ENCODE measurements around the gene SHISA5. TPM values are rescaled to one million over a fixed set of nuclear protein-coding genes. Genes with fewer than 3 reads are reported as not detected.

SHISA5 gene
- total RNA-seq, 4 donors from 2014 or later: 17.0 to 31.6 (median 23.4) TPM

DNA sequence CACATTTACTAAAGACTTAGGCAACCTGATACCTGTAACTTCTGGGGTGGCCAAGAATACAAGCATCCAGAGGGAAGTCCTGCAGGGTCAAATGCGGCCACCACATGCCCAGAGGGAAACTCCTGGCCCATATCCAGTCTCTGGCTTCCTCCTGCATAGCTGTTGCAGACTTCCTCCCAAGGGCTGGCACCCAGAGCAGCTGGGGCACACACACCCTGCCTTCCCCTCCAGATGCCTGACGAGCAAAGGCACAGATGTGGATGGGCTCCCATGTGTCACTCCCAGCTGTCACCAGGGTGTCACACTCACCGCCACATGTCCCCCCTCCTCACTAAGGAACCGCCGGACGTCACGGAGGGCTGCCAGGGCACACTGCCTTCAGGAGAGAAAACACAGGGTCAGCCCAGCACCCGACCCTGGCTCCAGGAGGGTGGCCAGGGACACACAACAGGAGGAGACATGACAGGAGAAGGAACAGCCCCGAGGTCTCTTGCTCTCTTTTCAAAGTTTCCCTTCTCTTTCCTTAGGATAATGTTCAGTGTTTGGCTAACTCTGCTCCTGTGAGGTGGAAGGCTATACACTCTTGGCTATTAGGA is 39.4 kb upstream of the SHISA5 start:
- H3K36me3 ChIP-seq: no peaks in the 10 kb centered on the region
- H3K4me3 ChIP-seq: no peak overlapping the region
- peaks cover 15% of the 10 kb centered on the region in 2 donors for H3K4me1 ChIP-seq
- intact Hi-C loops (cut with DNase I; ENCODE audit: low total_unique reads): no loop called here
- H3K9me3 ChIP-seq: no peaks in the 10 kb centered on the region
- DNase-seq (peak; percentile 49 to 75), ATAC-seq (peak; percentile 40 to 87)
- no peak for TF ChIP-seq POLR2A (IDR thresholded peaks at IDR 0.05)
- TF ChIP-seq, protein P1, sequence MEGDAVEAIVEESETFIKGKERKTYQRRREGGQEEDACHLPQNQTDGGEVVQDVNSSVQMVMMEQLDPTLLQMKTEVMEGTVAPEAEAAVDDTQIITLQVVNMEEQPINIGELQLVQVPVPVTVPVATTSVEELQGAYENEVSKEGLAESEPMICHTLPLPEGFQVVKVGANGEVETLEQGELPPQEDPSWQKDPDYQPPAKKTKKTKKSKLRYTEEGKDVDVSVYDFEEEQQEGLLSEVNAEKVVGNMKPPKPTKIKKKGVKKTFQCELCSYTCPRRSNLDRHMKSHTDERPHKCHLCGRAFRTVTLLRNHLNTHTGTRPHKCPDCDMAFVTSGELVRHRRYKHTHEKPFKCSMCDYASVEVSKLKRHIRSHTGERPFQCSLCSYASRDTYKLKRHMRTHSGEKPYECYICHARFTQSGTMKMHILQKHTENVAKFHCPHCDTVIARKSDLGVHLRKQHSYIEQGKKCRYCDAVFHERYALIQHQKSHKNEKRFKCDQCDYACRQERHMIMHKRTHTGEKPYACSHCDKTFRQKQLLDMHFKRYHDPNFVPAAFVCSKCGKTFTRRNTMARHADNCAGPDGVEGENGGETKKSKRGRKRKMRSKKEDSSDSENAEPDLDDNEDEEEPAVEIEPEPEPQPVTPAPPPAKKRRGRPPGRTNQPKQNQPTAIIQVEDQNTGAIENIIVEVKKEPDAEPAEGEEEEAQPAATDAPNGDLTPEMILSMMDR (IDR thresholded peaks at IDR 0.05 in 4 of 5, conservative IDR thresholded peaks at IDR 0.05 in 1 of 5): no peak
- peak overlapping the region in 1 of 4 donors; percentile 21 for H3K27ac ChIP-seq
- in situ Hi-C loops (cut with MboI; ENCODE audit: low sequenced_read_pairs in 4 of 4): loop anchor here in 1 of 4 donors (10.0 kb wide), 1 partner anchor 79 kb away; a partner anchor contains a TSS
- no peaks in the 10 kb centered on the region for H3K27me3 ChIP-seq

DNA sequence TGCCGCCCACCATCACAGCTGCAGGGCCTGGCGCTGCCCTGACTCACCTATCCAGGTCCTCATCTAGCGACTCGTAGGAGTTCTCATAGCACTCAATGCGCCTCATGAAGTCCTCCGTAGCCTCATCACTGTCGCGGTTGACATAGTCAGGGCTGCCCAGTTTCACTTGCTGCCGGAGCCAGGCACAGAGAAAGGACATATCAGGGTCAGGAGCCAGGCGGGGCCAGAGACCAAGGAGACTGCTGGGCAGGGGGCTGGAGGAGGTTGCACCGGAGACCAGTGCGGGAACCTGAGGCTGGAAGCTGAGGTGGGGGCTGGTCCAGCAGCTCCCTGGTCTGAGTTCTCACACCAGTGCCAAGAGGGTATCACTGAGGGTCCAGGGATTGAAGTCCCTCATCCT is 34.5 kb upstream of the SHISA5 start:
- Histone ChIP-seq H3K9me3 (no peaks in the 10 kb centered on the region), H3K4me3 (no peak overlapping the region), H3K36me3 (no peaks in the 10 kb centered on the region), H3K27me3 (no peaks in the 10 kb centered on the region), H3K4me1 (peaks cover 9 to 10% of the 10 kb centered on the region in 2 donors), H3K27ac (no peak overlapping the region)
- intact Hi-C loops (cut with DNase I; ENCODE audit: low total_unique reads): no loop called here
- ATAC-seq (no peak), DNase-seq (no peak)
- TF ChIP-seq POLR2A (IDR thresholded peaks at IDR 0.05): no peak
- TF ChIP-seq, protein P1 (IDR thresholded peaks at IDR 0.05 in 4 of 5, conservative IDR thresholded peaks at IDR 0.05 in 1 of 5): no peak
- in situ Hi-C loops (cut with MboI; ENCODE audit: low sequenced_read_pairs in 4 of 4): no loop called here

DNA sequence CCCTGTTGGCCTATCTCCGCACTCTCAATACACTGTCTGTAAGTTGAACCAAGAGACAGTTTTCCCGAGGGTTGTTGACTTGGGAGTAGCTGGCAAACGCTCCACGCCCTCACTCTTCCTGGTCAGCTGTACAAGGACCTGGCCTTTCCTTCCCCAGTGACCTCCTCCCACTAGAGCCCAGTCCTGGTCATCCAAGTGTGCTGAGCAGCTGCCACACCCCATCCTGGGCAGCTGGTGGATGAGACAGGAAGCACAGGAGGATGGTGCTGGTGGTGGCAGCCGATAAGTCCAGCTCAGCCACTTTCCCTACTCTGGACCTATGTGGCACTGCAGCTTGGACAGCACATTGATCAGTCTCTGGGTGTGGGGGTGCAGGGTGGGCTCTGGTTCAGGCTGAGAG is 32.8 kb upstream of the SHISA5 start:
- H3K27me3 ChIP-seq: no peaks in the 10 kb centered on the region
- no peaks in the 10 kb centered on the region for H3K4me1 ChIP-seq
- no peak overlapping the region for H3K27ac ChIP-seq
- intact Hi-C loops (cut with DNase I; ENCODE audit: low total_unique reads): no loop called here
- in situ Hi-C loops (cut with MboI; ENCODE audit: low sequenced_read_pairs in 4 of 4): no loop called here
- H3K9me3 ChIP-seq: no peaks in the 10 kb centered on the region
- no peak for TF ChIP-seq POLR2A (IDR thresholded peaks at IDR 0.05)
- TF ChIP-seq, protein P1 (IDR thresholded peaks at IDR 0.05 in 4 of 5, conservative IDR thresholded peaks at IDR 0.05 in 1 of 5): no peak
- no peaks in the 10 kb centered on the region for H3K36me3 ChIP-seq
- ATAC-seq: no peak
- no peak for DNase-seq
- H3K4me3 ChIP-seq: no peak overlapping the region

DNA sequence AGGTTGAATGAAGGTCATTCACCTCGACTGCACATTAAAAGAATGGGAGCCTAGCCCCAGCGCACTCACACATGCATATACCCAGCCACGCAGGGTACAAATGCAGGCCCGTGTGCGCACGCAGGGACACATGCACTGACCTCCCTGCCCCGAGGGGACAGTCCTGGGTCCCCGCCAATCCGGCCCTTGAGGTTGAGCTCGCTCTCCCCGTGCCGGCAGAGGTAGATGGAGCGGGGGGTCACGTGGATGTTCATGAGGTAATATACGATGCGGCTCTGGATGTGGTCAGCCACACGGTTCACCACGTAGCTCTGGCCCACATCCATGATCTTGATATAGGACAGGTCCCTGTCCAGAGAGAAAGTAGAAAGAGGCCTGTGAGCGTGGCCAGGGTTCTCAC is 32.1 kb upstream of the SHISA5 start:
- Histone ChIP-seq H3K9me3 (no peaks in the 10 kb centered on the region), H3K4me1 (no peaks in the 10 kb centered on the region), H3K36me3 (no peaks in the 10 kb centered on the region), H3K27me3 (no peaks in the 10 kb centered on the region), H3K4me3 (no peak overlapping the region), H3K27ac (no peak overlapping the region)
- ATAC-seq (no peak), DNase-seq (no peak)
- TF ChIP-seq, protein P1 (IDR thresholded peaks at IDR 0.05 in 4 of 5, conservative IDR thresholded peaks at IDR 0.05 in 1 of 5): no peak
- no peak for TF ChIP-seq POLR2A (IDR thresholded peaks at IDR 0.05)
- in situ Hi-C loops (cut with MboI; ENCODE audit: low sequenced_read_pairs in 4 of 4): no loop called here
- intact Hi-C loops (cut with DNase I; ENCODE audit: low total_unique reads): no loop called here

DNA sequence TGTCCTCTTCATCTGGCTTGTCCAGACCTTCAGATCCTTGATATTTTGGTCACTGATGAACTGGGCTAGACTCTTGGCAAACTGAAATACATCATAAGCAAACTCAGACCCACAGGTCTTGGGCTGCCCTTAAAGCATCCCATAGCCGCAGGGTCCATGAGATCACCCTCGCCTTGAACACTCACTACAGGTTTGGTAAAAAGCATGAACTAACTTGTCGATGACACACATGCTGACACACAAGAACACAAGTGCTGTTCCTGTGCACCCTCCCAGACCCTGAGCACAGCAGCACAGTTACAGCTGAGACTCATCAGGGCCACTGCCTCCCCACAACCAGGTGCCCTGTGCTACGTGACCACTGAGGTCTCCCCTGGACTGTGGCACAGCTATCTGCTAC is 31.6 kb upstream of the SHISA5 start:
- TF ChIP-seq, protein P1 (IDR thresholded peaks at IDR 0.05 in 4 of 5, conservative IDR thresholded peaks at IDR 0.05 in 1 of 5): no peak
- no peak for TF ChIP-seq POLR2A (IDR thresholded peaks at IDR 0.05)
- no peak for DNase-seq
- in situ Hi-C loops (cut with MboI; ENCODE audit: low sequenced_read_pairs in 4 of 4): no loop called here
- H3K4me1 ChIP-seq: no peaks in the 10 kb centered on the region
- no peak overlapping the region for H3K27ac ChIP-seq
- ATAC-seq: no peak
- H3K4me3 ChIP-seq: no peak overlapping the region
- H3K36me3 ChIP-seq: no peaks in the 10 kb centered on the region
- intact Hi-C loops (cut with DNase I; ENCODE audit: low total_unique reads): no loop called here
- no peaks in the 10 kb centered on the region for H3K9me3 ChIP-seq
- H3K27me3 ChIP-seq: no peaks in the 10 kb centered on the region

Measured in gastrocnemius medialis (tissue), 4 donors.